ENCODE data around the gene SEMA5A.

GRCh38 chr5:9515436-9515835 is 30.4 kb downstream of the SEMA5A start:
- TF ChIP-seq POLR2AphosphoS5 (IDR thresholded peaks at IDR 0.05; ENCODE audit: low read depth, low read length), result no peak
- no peak for TF ChIP-seq POLR2A (IDR thresholded peaks at IDR 0.05; ENCODE audit: low read depth, low read length)

Measured in GM12892 (cell line).